Stimulated activated CD4-positive, alpha-beta T cell treated with anti-CD3 and anti-CD28 coated beads, Interleukin-2, amount 100 ng/mL, for 24 hours (primary cell): Measurements from ENCODE around the gene THSD4.

ENCODE experiments used
- DNase-seq, 2 donors: peaks; one replicate each; pipeline ENCODE4 v3.0.0-alpha.2; 2020

THSD4 gene

GRCh38 chr15:71334873-71335272 lies 219.6 kb downstream of the THSD4 start:
- DNase-seq, result no peak

- no peak for DNase-seq
These were observed 220.3 kb downstream of the THSD4 start for GRCh38 chr15:71335591-71335990.

GRCh38 chr15:71336671-71337070 lies 221.4 kb downstream of the THSD4 start:
- DNase-seq, result no peak

- DNase-seq, result no peak
These were observed 222.1 kb downstream of the THSD4 start for GRCh38 chr15:71337197-71337845.

GRCh38 chr15:71338265-71338664 lies 223.0 kb downstream of the THSD4 start:
- no peak for DNase-seq

- DNase-seq, result no peak
These were observed 223.7 kb downstream of the THSD4 start for GRCh38 chr15:71338827-71339542.

- DNase-seq, result no peak
These were observed 226.7 kb downstream of the THSD4 start for GRCh38 chr15:71341811-71342550.

GRCh38 chr15:71342658-71343057 lies 227.4 kb downstream of the THSD4 start:
- no peak for DNase-seq

- no peak for DNase-seq
These were observed 229.0 kb downstream of the THSD4 start for GRCh38 chr15:71344316-71344715.

GRCh38 chr15:71345186-71345585 lies 229.9 kb downstream of the THSD4 start:
- no peak for DNase-seq

- DNase-seq, result no peak
These were observed 231.2 kb downstream of the THSD4 start for GRCh38 chr15:71346464-71346863.

GRCh38 chr15:71348597-71348996 lies 233.3 kb downstream of the THSD4 start:
- DNase-seq, result no peak

- no peak for DNase-seq
These were observed 234.1 kb downstream of the THSD4 start for GRCh38 chr15:71349336-71349735.

- no peak for DNase-seq
These were observed 234.7 kb downstream of the THSD4 start for GRCh38 chr15:71349736-71350526.

- DNase-seq, result no peak
These were observed 235.5 kb downstream of the THSD4 start for GRCh38 chr15:71350622-71351378.

- DNase-seq, result no peak
These were observed 236.9 kb downstream of the THSD4 start for GRCh38 chr15:71352125-71352524.

- DNase-seq, result no peak
These were observed 237.5 kb downstream of the THSD4 start for GRCh38 chr15:71352765-71353164.

- DNase-seq, result no peak
These were observed 237.9 kb downstream of the THSD4 start for GRCh38 chr15:71353171-71353570.

- no peak for DNase-seq
These were observed 240.0 kb downstream of the THSD4 start for GRCh38 chr15:71355268-71355667.

- no peak for DNase-seq
These were observed 242.1 kb downstream of the THSD4 start for GRCh38 chr15:71357321-71357732.

- DNase-seq, result no peak
These were observed 242.7 kb downstream of the THSD4 start for GRCh38 chr15:71357967-71358366.

GRCh38 chr15:71359246-71359645 lies 244.0 kb downstream of the THSD4 start:
- no peak for DNase-seq
